ENCODE results near the gene GSTA1. TPM values are rescaled to one million over a fixed set of nuclear protein-coding genes. Genes with fewer than 3 reads are reported as not detected.
A peak's percentile ranks its signal among the peaks of the same experiment; 100 is the strongest.
"Not testable (repeated sequence)": the region's sequence is repeated elsewhere in the genome, so short reads cannot be mapped to it uniquely, and the experiment has no call there.

Gene GSTA1
- total RNA-seq, 1 experiment from 2014 or later = not detected

- not testable (repeated sequence) for DNase-seq (ENCODE audit: low read depth)
Observed at GRCh38 chr6:52757651-52758338, 45.8 kb downstream of the GSTA1 start.

- DNase-seq (ENCODE audit: low read depth) = no peak
Observed at GRCh38 chr6:52754443-52754842, 49.2 kb downstream of the GSTA1 start.

- peak; percentile 19 for DNase-seq (ENCODE audit: low read depth)
Observed at GRCh38 chr6:52753137-52753536, 50.5 kb downstream of the GSTA1 start.

- DNase-seq (ENCODE audit: low read depth) = no peak
Observed at GRCh38 chr6:52752310-52752709, 51.3 kb downstream of the GSTA1 start.

GRCh38 chr6:52749556-52750152 lies 54.0 kb downstream of the GSTA1 start:
- DNase-seq (ENCODE audit: low read depth) = no peak

GRCh38 chr6:52747301-52747700 lies 56.3 kb downstream of the GSTA1 start:
- DNase-seq (ENCODE audit: low read depth) = peak; percentile 22

GRCh38 chr6:52746213-52746612 lies 57.4 kb downstream of the GSTA1 start:
- DNase-seq (ENCODE audit: low read depth) = no peak

GRCh38 chr6:52745764-52746201 lies 57.8 kb downstream of the GSTA1 start:
- DNase-seq (ENCODE audit: low read depth) = no peak

- peak; percentile 27 for DNase-seq (ENCODE audit: low read depth)
Observed at GRCh38 chr6:52741872-52742271, 61.7 kb downstream of the GSTA1 start.

Other genes with a start within 250 kb of the GSTA1 start
- gene TRAM2, start 226.8 kb downstream of the GSTA1 start, total RNA-seq (2014; rRNA removed; shearing (Covaris generic)) = 31.3 and 39.1 TPM in 2 replicates
- gene TMEM14A, start 132.7 kb downstream of the GSTA1 start, total RNA-seq (2014; rRNA removed; shearing (Covaris generic)) = 62.4 and 66.7 TPM in 2 replicates
- gene GSTA2, start 40.3 kb downstream of the GSTA1 start, total RNA-seq (2014; rRNA removed; shearing (Covaris generic)) = not detected in 2 replicates
- gene GSTA5, start 37.0 kb upstream of the GSTA1 start, total RNA-seq (2014; rRNA removed; shearing (Covaris generic)) = not detected in 2 replicates
- gene GSTA3, start 105.9 kb upstream of the GSTA1 start, total RNA-seq (2014; rRNA removed; shearing (Covaris generic)) = not detected in 2 replicates
- 15.5 and 17.4 TPM in 2 replicates for gene GSTA4, start 191.5 kb upstream of the GSTA1 start, total RNA-seq (2014; rRNA removed; shearing (Covaris generic))